Suprapubic skin (tissue), 3 donors: ENCODE measurements around the gene MRAS.

ENCODE experiments used
- EP300 ChIP-seq: sonication (generic); formaldehyde crosslinking; IDR thresholded peaks from one replicate; pipeline ENCODE4 v1.6.1; 2017; ENCODE audit warnings: antibody characterized with exemption
- POLR2A ChIP-seq, 2 donors: fragments of 450-650 bp; IDR thresholded peaks; one replicate each; pipeline ENCODE4 v1.6.1; 2017; ENCODE audit warnings: antibody characterized with exemption in 2 of 2, mild to moderate bottlenecking in 2 of 2, moderate library complexity in 2 of 2
- TF ChIP-seq, protein P1 (sequence below), 2 donors: fragments of 200-600 bp in 1 of 2; fragments of 450-650 bp in 1 of 2; sonication (generic) in 1 of 2; IDR thresholded peaks; one replicate each; pipeline ENCODE4 v1.5.1; 2016 to 2019; ENCODE audit warnings: antibody characterized with exemption in 2 of 2, mild to moderate bottlenecking in 1 of 2, moderate library complexity in 1 of 2

DNA sequence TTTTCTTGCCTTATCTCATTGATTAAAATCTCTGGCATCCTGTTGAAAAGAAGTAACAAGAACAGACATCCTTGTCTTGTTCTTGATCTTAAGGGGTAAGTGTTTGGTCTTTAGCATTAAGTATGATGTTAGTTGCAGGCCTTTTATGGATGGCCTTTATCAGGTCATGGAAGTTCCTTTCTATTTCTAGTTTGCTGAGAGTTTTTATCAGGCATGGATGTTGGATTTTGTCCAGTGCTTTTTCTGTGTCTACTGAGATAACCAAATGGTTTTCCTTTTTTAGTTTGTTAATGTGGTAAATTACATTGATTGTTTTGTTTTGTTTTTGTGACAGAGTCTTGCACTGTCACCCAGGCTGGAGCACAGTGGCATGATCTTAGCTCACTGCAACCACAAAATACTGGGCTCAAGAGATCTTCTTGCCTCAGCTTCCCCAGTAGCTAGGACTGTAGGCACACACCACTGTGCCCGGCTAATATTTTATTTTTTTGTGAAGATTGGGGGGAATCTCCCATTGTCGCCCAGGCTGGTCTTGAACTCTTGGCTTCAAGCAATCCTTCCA, 26.3 kb downstream of the MRAS start:
- TF ChIP-seq POLR2A (IDR thresholded peaks at IDR 0.05) (no peak), EP300 (no peak)
- TF ChIP-seq, protein P1, sequence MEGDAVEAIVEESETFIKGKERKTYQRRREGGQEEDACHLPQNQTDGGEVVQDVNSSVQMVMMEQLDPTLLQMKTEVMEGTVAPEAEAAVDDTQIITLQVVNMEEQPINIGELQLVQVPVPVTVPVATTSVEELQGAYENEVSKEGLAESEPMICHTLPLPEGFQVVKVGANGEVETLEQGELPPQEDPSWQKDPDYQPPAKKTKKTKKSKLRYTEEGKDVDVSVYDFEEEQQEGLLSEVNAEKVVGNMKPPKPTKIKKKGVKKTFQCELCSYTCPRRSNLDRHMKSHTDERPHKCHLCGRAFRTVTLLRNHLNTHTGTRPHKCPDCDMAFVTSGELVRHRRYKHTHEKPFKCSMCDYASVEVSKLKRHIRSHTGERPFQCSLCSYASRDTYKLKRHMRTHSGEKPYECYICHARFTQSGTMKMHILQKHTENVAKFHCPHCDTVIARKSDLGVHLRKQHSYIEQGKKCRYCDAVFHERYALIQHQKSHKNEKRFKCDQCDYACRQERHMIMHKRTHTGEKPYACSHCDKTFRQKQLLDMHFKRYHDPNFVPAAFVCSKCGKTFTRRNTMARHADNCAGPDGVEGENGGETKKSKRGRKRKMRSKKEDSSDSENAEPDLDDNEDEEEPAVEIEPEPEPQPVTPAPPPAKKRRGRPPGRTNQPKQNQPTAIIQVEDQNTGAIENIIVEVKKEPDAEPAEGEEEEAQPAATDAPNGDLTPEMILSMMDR (IDR thresholded peaks at IDR 0.05) = no peak
